Pancreas (tissue), 10 donors: Measurements from ENCODE around the gene MYADML2. TPM values are rescaled to one million over a fixed set of nuclear protein-coding genes. Genes with fewer than 3 reads are reported as not detected.

ENCODE experiments used
- ATAC-seq, 4 donors: fragments of 200-7000 bp; cut with Tn5 transposase; one replicate each; pipeline versions ENCODE4 v1.8.0 to v1.9.1; 2020; ENCODE audit warnings: mild to moderate bottlenecking in 4 of 4, moderate library complexity in 4 of 4
- DNase-seq, 6 donors: peaks; one replicate each; pipeline ENCODE4 v3.0.0-alpha.2; 2020
- FAIRE-seq: peaks from 2 replicates; lab custom pipeline; 2012; peaks lifted over from hg19 to GRCh38; lab: Jason Lieb, UNC
- H3K27ac ChIP-seq, 4 donors: fragments of 200-600 bp; sonication (generic); 1 replicate in 3 of 4; 2 replicates in 1 of 4; pipeline versions ENCODE4 v1.5.0 to v1.8.0; 2020
- H3K27me3 ChIP-seq, 4 donors: fragments of 200-600 bp; one replicate each; pipeline ENCODE4 v1.8.0; 2021
- H3K36me3 ChIP-seq, 3 donors: fragments of 200-600 bp; sonication (generic) in 1 of 3; one replicate each; pipeline versions ENCODE4 v1.5.0 to v1.8.0; 2020 to 2021
- H3K4me1 ChIP-seq, 3 donors: fragments of 200-600 bp; one replicate each; pipeline ENCODE4 v1.8.0; 2021
- H3K4me3 ChIP-seq, 4 donors: fragments of 200-600 bp; sonication (generic) in 2 of 4; one replicate each; pipeline versions ENCODE4 v1.5.0 to v1.8.0; 2020 to 2021
- H3K9me3 ChIP-seq, 4 donors: fragments of 200-600 bp; one replicate each; pipeline ENCODE4 v1.8.0; 2021
- WGBS, 2 donors: extraction: QIAGEN DNeasy Blood & Tissue Kit; methylation state at CpG; one replicate each; pipeline ENCODE4 v1.1.7; 2013; 5-methylcytosine and 5-hydroxymethylcytosine counted together
- intact Hi-C, 3 donors: fragments of 100-400 bp; cut with DNase I; formaldehyde crosslinking; loops; one replicate each; pipeline versions ENCODE4 v1.11.1 to v1.14.2; 2022
- polyA plus RNA-seq, 2 donors: library from polyadenylated mRNA; stranded (reverse); fragments of 200-250 nt; gene quantifications; one replicate each; pipeline ENCODE4 v1.2.3, GENCODE V29; 2013
- total RNA-seq, 6 donors: library from RNA; stranded (reverse); fragmentation: NEBNext Ultra II Directional in 4 of 6; extraction: Animal tissue kit (Norgen Biotek cat#: 25700) in 4 of 6; gene quantifications; one replicate each; pipeline versions ENCODE4 v1.2.1 to v1.2.4, GENCODE V29; 2021 to 2023
- TF ChIP-seq, protein P1 (sequence below), 4 donors: fragments of 200-600 bp; sonication (generic) in 3 of 4; IDR thresholded peaks; one replicate each; pipeline versions ENCODE4 v1.5.0 to v1.8.0; 2021; ENCODE audit warnings: antibody characterized with exemption in 4 of 4
- donor health status: healthy with polysubstance abuse.
- donor health status: DM: no; HTN: no; CAD: no; lungs with moderate emphysema.
- donor health status: DM: no; HTN: no; CAD: no.
- donor health status: control.
- donor health status: control.
- donor health status: Bipolar disorder and iron deficiency.
- donor health status: DM: yes; HTN: yes; CAD: no.
- donor health status: DM: no; HTN: no; CAD: no.
- donor health status: DM: no; HTN: no; CAD: no.
- donor health status: DM: yes; HTN: yes; CAD: no.

MYADML2 gene
- total and polyA plus RNA-seq, 8 donors: not detected

DNA sequence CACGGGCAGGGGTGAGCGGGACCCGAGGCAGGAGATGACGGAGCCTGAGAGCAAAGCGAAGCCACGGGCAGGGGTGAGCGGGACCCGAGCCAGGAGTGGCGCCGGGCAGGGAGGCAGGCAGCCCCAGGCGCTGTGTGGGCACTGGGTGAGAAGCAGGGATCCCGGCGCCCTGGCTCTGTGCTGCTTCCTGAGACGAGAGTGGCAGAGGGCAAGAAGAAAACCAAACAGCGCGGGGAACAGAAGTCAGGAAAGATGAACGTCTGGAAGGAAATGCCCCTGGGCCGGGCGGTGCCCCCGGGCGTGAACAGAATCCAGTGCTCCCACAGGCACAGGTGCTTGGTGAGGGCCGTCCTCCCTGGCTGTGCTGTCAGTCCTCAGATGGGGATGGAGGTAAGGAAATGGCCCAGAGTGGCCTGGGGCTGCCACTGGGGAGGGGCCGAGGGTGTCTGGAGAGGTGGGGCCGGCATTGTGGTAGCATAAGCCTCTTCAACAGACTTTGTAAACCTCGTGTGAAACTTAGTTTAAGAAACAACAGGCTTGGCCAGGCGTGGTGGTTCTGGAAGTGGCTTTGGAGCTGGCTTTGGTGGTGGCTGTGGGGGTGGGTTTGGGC, 40.2 kb upstream of the MYADML2 start:
- H3K9me3 ChIP-seq: no peaks in the 10 kb centered on the region
- no peaks in the 10 kb centered on the region for H3K27me3 ChIP-seq
- no peak overlapping the region for H3K27ac ChIP-seq
- peaks cover 0 to 12% (median 0%) of the 10 kb centered on the region in 3 donors for H3K36me3 ChIP-seq
- TF ChIP-seq, protein P1, sequence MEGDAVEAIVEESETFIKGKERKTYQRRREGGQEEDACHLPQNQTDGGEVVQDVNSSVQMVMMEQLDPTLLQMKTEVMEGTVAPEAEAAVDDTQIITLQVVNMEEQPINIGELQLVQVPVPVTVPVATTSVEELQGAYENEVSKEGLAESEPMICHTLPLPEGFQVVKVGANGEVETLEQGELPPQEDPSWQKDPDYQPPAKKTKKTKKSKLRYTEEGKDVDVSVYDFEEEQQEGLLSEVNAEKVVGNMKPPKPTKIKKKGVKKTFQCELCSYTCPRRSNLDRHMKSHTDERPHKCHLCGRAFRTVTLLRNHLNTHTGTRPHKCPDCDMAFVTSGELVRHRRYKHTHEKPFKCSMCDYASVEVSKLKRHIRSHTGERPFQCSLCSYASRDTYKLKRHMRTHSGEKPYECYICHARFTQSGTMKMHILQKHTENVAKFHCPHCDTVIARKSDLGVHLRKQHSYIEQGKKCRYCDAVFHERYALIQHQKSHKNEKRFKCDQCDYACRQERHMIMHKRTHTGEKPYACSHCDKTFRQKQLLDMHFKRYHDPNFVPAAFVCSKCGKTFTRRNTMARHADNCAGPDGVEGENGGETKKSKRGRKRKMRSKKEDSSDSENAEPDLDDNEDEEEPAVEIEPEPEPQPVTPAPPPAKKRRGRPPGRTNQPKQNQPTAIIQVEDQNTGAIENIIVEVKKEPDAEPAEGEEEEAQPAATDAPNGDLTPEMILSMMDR (IDR thresholded peaks at IDR 0.05): no peak
- DNase-seq (no peak), FAIRE-seq (no peak), ATAC-seq (no peak)
- H3K4me3 ChIP-seq: no peak overlapping the region
- intact Hi-C loops: no loop called here
- peaks cover 12 to 14% (median 12%) of the 10 kb centered on the region in 3 donors for H3K4me1 ChIP-seq
- 94 to 95% methylated on average over 26 of the region's 26 CpGs for WGBS, 2 donors

DNA sequence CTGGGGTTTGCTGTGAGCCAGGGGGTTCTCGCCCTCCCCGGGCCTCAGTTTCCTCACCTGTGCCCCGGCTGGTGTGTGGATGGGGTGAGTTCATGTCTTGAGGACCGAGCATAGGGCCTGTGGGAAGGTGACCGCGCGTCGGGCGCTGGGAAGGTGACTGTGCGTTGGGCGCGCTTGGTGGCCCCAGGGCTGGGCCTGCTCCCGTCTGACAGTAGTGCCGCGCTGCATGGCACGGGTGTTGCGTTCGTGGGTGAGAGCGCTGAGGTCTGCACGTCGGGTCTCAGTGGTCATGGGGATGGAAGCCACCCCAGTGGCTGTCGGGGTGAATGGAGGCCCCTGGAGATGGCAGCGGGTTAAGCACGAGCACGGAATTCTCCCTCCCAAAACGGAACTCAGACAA, 39.6 kb upstream of the MYADML2 start:
- Histone ChIP-seq H3K4me3 (no peak overlapping the region), H3K27ac (no peak overlapping the region), H3K36me3 (peaks cover 0 to 12% (median 0%) of the 10 kb centered on the region in 3 donors), H3K27me3 (no peaks in the 10 kb centered on the region), H3K4me1 (peaks cover 7% of the 10 kb centered on the region in 3 donors), H3K9me3 (no peaks in the 10 kb centered on the region)
- no peak for DNase-seq
- intact Hi-C loops: no loop called here
- WGBS, 2 donors: 96 to 97% methylated on average over 26 of the region's 26 CpGs
- TF ChIP-seq, protein P1 (IDR thresholded peaks at IDR 0.05): no peak
- FAIRE-seq: no peak
- ATAC-seq: no peak

DNA sequence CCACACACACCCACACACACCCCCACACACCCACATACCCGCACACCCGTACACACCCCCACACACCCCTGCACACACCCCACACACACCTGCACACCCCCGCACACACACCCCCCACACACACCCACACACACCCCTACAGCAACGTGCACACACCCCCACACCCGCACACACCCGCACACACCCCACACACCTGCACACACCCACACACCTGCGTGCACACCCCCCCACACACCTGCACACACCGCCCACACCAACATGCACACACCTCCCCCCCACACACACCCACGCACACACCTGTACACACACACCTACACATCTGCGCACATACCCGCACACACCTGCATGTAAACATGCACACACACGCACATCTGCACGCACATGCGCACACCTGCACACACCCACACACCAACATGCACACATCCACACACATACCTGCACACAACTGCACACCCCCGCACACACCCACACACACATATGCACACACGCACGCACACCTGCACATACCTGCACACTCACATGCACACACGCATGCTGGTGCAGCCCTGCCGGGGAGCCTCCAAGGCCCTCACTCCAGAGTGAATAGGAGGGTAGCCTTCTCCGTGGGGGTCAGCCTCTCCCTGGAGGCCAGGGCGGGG, 37.9 kb upstream of the MYADML2 start:
- WGBS, 2 donors: 90 to 92% methylated on average over 19 to 21 of the region's 21 CpGs
- DNase-seq (no peak), ATAC-seq (no peak), FAIRE-seq (no peak)
- Histone ChIP-seq H3K4me1 (no peaks in the 10 kb centered on the region), H3K27ac (no peak overlapping the region), H3K9me3 (no peaks in the 10 kb centered on the region), H3K36me3 (peaks cover 0 to 12% (median 0%) of the 10 kb centered on the region in 3 donors), H3K27me3 (no peaks in the 10 kb centered on the region), H3K4me3 (no peak overlapping the region)
- TF ChIP-seq, protein P1 (IDR thresholded peaks at IDR 0.05): no peak
- intact Hi-C loops: no loop called here

DNA sequence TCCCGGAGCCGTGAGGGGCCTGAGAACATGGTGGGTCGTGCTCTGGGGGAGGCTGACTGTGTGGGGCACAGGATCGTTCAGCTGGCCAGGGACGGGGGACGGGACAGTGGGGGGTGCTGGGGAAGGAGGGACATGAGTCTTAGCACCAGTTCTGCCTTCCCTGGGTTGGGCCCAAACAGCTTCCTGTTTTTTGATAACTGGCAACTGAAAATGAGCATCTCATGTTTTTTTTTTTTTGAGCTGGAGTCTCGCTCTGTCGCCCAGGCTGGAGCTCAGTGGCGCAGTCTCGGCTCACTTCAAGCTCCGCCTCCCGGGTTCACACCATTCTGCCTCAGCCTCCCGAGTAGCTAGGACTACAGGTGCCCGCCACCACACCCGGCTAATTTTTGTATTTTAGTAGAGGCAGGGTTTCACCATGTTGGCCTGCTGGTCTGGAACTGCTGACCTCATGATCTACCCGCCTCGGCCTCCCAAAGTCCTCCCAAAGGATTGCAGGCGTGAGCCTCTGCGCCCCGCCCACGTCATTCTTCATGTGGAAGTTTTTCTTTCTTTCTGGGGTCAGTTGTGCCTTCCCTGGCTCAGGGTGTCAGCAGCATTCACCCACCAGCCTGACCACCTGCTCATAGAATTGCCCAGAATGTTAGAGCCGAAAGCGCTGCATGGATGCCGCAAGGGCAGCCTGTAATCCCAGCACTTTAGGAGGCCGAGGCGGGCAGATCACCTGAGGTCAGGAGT, 36.8 kb upstream of the MYADML2 start:
- Histone ChIP-seq H3K4me3 (no peak overlapping the region), H3K36me3 (peaks cover 0 to 12% (median 0%) of the 10 kb centered on the region in 3 donors), H3K27ac (no peak overlapping the region), H3K9me3 (no peaks in the 10 kb centered on the region), H3K27me3 (no peaks in the 10 kb centered on the region), H3K4me1 (no peaks in the 10 kb centered on the region)
- ATAC-seq: no peak
- 95 to 98% methylated on average over 26 of the region's 26 CpGs for WGBS, 2 donors
- no peak for FAIRE-seq
- no peak for DNase-seq
- intact Hi-C loops: no loop called here
- TF ChIP-seq, protein P1 (IDR thresholded peaks at IDR 0.05): no peak
